ENCODE data around the gene COL6A5.

The COL6A5 gene, protein sequence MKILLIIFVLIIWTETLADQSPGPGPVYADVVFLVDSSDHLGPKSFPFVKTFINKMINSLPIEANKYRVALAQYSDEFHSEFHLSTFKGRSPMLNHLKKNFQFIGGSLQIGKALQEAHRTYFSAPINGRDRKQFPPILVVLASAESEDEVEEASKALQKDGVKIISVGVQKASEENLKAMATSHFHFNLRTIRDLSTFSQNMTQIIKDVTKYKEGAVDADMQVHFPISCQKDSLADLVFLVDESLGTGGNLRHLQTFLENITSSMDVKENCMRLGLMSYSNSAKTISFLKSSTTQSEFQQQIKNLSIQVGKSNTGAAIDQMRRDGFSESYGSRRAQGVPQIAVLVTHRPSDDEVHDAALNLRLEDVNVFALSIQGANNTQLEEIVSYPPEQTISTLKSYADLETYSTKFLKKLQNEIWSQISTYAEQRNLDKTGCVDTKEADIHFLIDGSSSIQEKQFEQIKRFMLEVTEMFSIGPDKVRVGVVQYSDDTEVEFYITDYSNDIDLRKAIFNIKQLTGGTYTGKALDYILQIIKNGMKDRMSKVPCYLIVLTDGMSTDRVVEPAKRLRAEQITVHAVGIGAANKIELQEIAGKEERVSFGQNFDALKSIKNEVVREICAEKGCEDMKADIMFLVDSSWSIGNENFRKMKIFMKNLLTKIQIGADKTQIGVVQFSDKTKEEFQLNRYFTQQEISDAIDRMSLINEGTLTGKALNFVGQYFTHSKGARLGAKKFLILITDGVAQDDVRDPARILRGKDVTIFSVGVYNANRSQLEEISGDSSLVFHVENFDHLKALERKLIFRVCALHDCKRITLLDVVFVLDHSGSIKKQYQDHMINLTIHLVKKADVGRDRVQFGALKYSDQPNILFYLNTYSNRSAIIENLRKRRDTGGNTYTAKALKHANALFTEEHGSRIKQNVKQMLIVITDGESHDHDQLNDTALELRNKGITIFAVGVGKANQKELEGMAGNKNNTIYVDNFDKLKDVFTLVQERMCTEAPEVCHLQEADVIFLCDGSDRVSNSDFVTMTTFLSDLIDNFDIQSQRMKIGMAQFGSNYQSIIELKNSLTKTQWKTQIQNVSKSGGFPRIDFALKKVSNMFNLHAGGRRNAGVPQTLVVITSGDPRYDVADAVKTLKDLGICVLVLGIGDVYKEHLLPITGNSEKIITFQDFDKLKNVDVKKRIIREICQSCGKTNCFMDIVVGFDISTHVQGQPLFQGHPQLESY (N-terminal part only)

DNA sequence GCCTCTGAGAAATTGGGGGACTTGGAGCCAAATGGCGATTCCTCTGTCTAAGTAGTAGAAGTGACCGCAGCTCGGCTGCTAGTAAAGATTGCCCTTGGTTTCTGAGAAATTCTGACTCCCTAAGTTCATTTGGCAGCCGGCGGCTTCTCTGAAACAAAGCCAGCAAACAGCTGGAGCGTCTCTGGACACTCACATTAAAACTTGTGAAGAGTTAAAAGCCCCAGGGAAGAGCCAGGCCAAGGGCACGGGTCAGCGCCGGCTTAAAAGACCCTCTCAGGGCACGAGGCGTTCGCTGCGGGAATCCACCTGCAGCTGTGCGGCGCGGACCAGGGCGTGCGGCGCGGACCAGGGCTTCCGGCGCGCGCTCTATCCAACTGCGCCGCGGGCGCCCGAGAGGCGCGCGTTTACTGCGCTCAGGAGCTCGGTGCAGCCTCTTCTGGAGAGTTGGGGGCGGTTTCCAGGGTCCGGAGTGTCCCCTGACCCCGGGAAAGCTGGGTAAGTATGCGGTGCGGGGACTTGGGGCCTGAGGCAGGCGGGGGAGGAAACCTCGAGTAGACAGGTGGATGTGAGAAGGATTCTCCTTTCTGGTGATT is at the start of gene COL6A5:
COL6A5 (plus strand) TSS at position 186 of the 593 bp plus-strand sequence. CDS start 27,967 bp downstream, outside the sequence.
- H3K27me3 ChIP-seq (ENCODE audit: control insufficient read depth, insufficient read depth, low read length) = no peaks in the 10 kb centered on the region
- no peaks in the 10 kb centered on the region for H3K36me3 ChIP-seq (ENCODE audit: control insufficient read depth, insufficient read depth, low read length)
- no peak within 1 kb of the TSS for H3K4me3 ChIP-seq (ENCODE audit: low read length)
- no peak within 1 kb of the TSS for H3K9ac ChIP-seq (ENCODE audit: low read length)
- H3K4me1 ChIP-seq (ENCODE audit: control insufficient read depth, insufficient read depth, low read length) = no peaks in the 10 kb centered on the region
- H3K27ac ChIP-seq (ENCODE audit: low read depth, low read length) = no peak within 1 kb of the TSS

DNA sequence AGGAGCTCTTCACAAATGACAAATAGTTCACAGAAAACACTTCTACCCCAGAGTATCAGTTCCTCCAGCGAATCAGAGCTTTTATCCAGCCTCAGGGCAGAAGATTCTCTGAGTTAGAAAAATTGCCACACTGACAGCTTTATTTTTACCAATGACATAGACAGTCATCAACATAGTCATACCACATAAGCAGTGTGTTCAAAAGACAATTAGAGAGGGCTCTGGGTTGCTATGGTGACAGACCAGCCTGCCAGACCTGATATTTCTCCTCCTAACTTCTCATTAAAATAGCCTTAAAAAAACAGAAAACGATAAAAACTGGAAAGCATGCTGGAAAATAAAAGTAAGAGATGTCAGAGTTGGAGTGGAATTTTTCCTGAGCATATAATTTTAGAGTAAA is 45.9 kb upstream of the COL6A5 start:
- no peak overlapping the region for H3K27ac ChIP-seq (ENCODE audit: low read depth, low read length)
- no peaks in the 10 kb centered on the region for H3K36me3 ChIP-seq (ENCODE audit: control insufficient read depth, insufficient read depth, low read length)
- H3K9ac ChIP-seq (ENCODE audit: low read length) = no peak overlapping the region
- H3K27me3 ChIP-seq (ENCODE audit: control insufficient read depth, insufficient read depth, low read length) = no peaks in the 10 kb centered on the region
- no peaks in the 10 kb centered on the region for H3K4me1 ChIP-seq (ENCODE audit: control insufficient read depth, insufficient read depth, low read length)
- no peak overlapping the region for H3K4me3 ChIP-seq (ENCODE audit: low read length)

DNA sequence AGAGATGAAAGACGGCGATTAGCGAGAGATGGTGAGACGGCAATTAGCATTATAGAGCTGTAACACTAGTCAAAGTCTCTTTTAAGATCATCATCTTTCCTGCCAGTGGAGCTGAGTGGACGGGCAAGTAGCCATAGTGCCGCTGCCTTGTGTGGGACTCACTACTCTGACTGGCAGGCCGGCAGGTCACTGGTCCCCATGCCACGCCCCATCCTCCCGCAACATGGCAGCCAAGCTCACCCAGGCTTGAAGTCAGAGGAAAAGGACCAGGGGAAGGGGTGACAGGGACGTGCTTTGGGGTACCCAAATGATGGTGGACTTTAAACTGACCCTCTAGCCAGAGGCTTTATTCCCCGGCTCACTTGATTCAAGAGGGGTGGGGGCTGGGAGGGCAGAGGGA is 44.6 kb upstream of the COL6A5 start:
- no peak overlapping the region for H3K4me3 ChIP-seq (ENCODE audit: low read length)
- no peaks in the 10 kb centered on the region for H3K27me3 ChIP-seq (ENCODE audit: control insufficient read depth, insufficient read depth, low read length)
- no peak overlapping the region for H3K27ac ChIP-seq (ENCODE audit: low read depth, low read length)
- H3K36me3 ChIP-seq (ENCODE audit: control insufficient read depth, insufficient read depth, low read length) = no peaks in the 10 kb centered on the region
- no peaks in the 10 kb centered on the region for H3K4me1 ChIP-seq (ENCODE audit: control insufficient read depth, insufficient read depth, low read length)
- no peak overlapping the region for H3K9ac ChIP-seq (ENCODE audit: low read length)

DNA sequence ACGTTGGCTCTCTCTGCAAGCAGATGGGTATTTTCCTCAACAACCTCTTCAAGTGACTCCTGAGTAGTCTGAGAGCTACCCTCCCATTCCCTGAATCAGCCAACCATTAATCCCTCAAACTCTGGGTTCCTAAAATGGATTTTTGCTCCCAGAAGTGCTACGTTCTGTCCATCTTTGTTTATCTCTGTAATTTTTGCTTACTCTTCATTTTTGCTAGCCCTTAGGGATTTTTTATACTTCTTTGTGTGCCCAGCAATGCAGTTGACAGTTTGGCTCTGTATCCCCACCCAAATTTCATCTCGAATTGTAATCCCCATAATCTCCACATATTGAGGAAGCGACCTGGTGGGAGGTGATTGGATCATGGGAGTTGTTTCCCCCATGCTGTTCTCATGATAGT is 35.4 kb upstream of the COL6A5 start:
- Histone ChIP-seq H3K27me3 (ENCODE audit: control insufficient read depth, insufficient read depth, low read length) (no peaks in the 10 kb centered on the region), H3K4me1 (ENCODE audit: control insufficient read depth, insufficient read depth, low read length) (no peaks in the 10 kb centered on the region), H3K4me3 (ENCODE audit: low read length) (no peak overlapping the region), H3K9ac (ENCODE audit: low read length) (no peak overlapping the region), H3K27ac (ENCODE audit: low read depth, low read length) (no peak overlapping the region), H3K36me3 (ENCODE audit: control insufficient read depth, insufficient read depth, low read length) (no peaks in the 10 kb centered on the region)

DNA sequence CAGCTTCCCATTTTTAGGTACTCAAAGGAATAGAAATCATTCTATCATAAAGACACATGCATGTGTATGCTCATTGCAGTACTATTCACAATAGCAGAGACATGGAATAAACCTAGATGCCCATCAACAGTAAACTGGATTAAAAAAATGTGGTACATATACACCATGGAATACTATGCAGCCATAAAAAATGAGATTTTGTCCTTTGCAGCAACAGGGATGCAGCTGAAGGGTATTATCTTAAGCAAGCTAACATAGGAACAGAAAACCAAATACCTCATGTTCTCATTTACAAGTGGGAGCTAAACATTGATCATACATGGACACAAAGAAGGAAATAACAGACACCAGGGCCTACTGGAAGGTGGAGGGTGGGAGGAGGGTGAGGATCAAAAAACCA is 33.1 kb upstream of the COL6A5 start:
- Histone ChIP-seq H3K4me1 (ENCODE audit: control insufficient read depth, insufficient read depth, low read length) (no peaks in the 10 kb centered on the region), H3K36me3 (ENCODE audit: control insufficient read depth, insufficient read depth, low read length) (no peaks in the 10 kb centered on the region), H3K4me3 (ENCODE audit: low read length) (no peak overlapping the region), H3K27me3 (ENCODE audit: control insufficient read depth, insufficient read depth, low read length) (no peaks in the 10 kb centered on the region), H3K27ac (ENCODE audit: low read depth, low read length) (no peak overlapping the region), H3K9ac (ENCODE audit: low read length) (no peak overlapping the region)

DNA sequence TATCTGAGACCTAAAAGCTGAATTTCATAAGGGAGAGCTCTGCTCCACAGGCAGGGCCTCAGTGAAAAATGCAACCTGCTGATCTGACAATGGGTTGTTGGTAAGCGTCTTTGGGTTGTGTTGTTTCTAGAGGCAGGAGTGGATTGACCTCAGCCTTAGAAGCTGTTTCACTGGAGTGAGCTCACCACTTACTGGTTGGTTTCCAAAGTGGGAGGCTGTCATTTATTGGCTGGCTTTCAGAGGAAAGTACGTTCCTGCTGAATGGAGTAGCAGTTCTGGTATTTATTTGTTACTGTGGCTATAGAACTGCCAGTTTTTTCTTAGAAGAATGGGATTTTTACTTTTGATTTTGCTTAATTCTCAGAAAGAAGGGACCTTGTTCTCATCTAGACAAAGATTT is 29.3 kb upstream of the COL6A5 start:
- Histone ChIP-seq H3K9ac (ENCODE audit: low read length) (no peak overlapping the region), H3K4me1 (ENCODE audit: control insufficient read depth, insufficient read depth, low read length) (no peaks in the 10 kb centered on the region), H3K27me3 (ENCODE audit: control insufficient read depth, insufficient read depth, low read length) (no peaks in the 10 kb centered on the region), H3K36me3 (ENCODE audit: control insufficient read depth, insufficient read depth, low read length) (no peaks in the 10 kb centered on the region), H3K27ac (ENCODE audit: low read depth, low read length) (no peak overlapping the region), H3K4me3 (ENCODE audit: low read length) (no peak overlapping the region)

DNA sequence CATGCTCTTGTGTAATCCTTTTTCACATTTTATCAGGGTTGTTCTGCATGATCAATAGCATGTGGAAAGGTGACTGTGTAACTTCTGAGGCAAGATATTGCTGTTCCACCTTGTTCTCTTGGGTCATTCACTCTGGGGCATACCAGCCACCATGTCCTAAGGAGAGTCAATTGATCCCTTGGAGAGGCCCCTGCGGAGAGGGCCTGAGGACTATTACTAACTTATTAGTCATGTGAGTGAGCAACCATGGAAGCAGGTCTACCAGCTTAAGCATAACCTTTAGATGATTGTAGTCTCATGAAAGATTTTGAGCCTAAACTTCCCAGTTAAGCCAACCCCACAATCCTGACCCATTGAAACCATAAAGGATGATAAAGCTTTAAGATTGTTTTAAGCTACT is 22.0 kb upstream of the COL6A5 start:
- no peak overlapping the region for H3K9ac ChIP-seq (ENCODE audit: low read length)
- no peak overlapping the region for H3K4me3 ChIP-seq (ENCODE audit: low read length)
- no peaks in the 10 kb centered on the region for H3K36me3 ChIP-seq (ENCODE audit: control insufficient read depth, insufficient read depth, low read length)
- no peaks in the 10 kb centered on the region for H3K27me3 ChIP-seq (ENCODE audit: control insufficient read depth, insufficient read depth, low read length)
- no peaks in the 10 kb centered on the region for H3K4me1 ChIP-seq (ENCODE audit: control insufficient read depth, insufficient read depth, low read length)
- no peak overlapping the region for H3K27ac ChIP-seq (ENCODE audit: low read depth, low read length)

DNA sequence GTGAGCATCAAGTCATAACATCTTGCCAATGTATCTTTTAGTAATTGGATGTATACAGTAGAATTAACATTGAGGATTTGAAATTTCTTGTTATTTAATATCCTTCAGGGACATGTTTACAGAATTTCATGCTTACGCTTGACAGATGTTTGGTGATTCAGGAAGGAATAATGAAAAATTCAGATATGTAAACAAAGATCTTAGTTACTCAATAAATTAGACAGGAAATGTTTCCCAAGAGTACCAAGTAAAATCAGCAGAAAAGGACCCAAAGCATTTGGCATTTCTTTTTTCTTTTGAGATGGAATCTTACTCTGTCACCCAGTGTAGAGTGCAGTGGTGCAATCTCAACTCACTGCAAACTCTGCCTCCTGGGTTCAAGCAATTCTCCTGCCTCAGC is 4.7 kb upstream of the COL6A5 start:
- no peak overlapping the region for H3K4me3 ChIP-seq (ENCODE audit: low read length)

DNA sequence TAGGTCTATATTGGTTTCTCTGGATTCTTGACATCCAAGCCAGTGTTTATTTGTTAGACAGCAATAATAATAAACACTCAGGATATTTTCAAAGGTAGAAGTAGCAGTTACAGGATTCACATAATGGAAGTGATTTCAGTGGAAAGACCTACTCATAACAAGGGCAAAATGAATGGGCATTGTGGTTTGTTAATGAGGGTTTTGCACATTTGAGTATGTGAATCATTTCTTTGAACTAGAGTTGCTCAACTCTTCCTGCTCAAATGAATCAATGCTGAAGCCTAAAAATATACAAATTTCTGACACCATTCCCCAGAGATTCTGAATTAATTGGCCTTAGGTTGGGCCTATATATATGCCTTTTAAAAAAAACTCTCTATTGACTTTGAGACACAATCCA is 4.1 kb upstream of the COL6A5 start:
- Histone ChIP-seq H3K36me3 (ENCODE audit: control insufficient read depth, insufficient read depth, low read length) (no peaks in the 10 kb centered on the region), H3K9ac (ENCODE audit: low read length) (no peak overlapping the region), H3K4me3 (ENCODE audit: low read length) (no peak overlapping the region), H3K4me1 (ENCODE audit: control insufficient read depth, insufficient read depth, low read length) (no peaks in the 10 kb centered on the region), H3K27me3 (ENCODE audit: control insufficient read depth, insufficient read depth, low read length) (no peaks in the 10 kb centered on the region), H3K27ac (ENCODE audit: low read depth, low read length) (no peak overlapping the region)

More for the DNA sequence above, 4.7 kb upstream of the COL6A5 start:
- Histone ChIP-seq H3K36me3 (ENCODE audit: control insufficient read depth, insufficient read depth, low read length) (no peaks in the 10 kb centered on the region), H3K9ac (ENCODE audit: low read length) (no peak overlapping the region), H3K27me3 (ENCODE audit: control insufficient read depth, insufficient read depth, low read length) (no peaks in the 10 kb centered on the region), H3K4me1 (ENCODE audit: control insufficient read depth, insufficient read depth, low read length) (no peaks in the 10 kb centered on the region), H3K27ac (ENCODE audit: low read depth, low read length) (no peak overlapping the region)

DNA sequence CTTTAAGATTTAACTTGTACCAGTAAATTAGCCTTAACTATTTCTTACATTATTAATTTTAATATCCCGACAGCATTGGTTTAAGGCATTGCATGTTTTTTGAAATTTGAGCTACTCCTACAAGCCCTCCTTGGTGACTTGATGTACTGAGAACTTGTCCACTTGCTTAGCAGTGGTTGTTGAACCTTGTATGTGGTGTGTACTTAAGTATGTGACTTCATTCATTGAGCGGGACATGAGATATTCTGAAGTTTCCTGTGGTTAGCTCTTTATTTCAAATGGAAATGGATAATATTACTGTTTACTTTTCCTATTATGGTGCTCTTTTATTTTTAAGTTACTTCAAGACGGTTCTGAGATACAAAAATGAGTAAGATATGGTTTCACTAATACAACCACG is 3.6 kb upstream of the COL6A5 start:
- H3K27ac ChIP-seq (ENCODE audit: low read depth, low read length) = no peak overlapping the region
- H3K27me3 ChIP-seq (ENCODE audit: control insufficient read depth, insufficient read depth, low read length) = no peaks in the 10 kb centered on the region
- no peak overlapping the region for H3K9ac ChIP-seq (ENCODE audit: low read length)
- H3K4me1 ChIP-seq (ENCODE audit: control insufficient read depth, insufficient read depth, low read length) = no peaks in the 10 kb centered on the region
- H3K36me3 ChIP-seq (ENCODE audit: control insufficient read depth, insufficient read depth, low read length) = no peaks in the 10 kb centered on the region
- H3K4me3 ChIP-seq (ENCODE audit: low read length) = no peak overlapping the region

DNA sequence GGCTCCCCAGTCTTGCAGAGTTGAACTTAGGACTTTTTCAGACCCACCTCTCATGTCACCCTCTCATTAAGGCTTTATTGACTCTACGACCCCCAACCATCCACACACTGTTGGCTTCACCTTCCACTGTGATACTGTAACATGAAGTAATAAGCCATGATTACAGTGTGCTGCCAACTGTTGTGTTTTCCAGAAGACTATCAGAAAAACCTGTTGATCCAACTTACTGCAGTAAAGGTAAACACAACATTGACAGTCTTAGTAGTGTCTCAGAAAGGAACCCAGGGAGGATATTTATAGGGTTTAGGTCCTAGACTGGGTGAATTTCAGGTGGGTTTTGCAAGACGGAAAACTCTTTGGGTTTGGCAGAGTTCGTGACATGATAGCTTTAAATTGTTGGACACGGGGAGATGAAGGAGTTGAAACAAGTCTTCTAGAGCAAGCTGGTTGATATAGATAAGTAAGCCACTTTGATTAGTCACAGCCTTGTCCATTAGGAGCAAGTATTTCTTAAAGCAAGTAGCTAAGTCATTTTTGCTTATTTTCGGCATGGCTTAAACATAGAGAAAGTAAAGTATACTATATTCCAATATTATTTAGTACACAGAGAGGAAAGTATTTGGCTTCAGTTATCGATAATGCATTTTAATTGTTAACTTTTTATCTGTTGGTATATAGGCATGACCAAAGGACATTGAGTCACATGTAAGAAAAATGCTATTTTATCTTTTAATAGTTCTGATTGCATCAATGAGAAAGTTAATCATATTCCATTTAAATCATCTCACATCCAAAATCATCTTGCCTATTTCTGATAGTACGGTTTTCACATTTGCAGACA is 2.4 kb upstream of the COL6A5 start:
- no peaks in the 10 kb centered on the region for H3K36me3 ChIP-seq (ENCODE audit: control insufficient read depth, insufficient read depth, low read length)
- no peak overlapping the region for H3K9ac ChIP-seq (ENCODE audit: low read length)
- no peaks in the 10 kb centered on the region for H3K27me3 ChIP-seq (ENCODE audit: control insufficient read depth, insufficient read depth, low read length)
- H3K4me1 ChIP-seq (ENCODE audit: control insufficient read depth, insufficient read depth, low read length) = no peaks in the 10 kb centered on the region
- H3K27ac ChIP-seq (ENCODE audit: low read depth, low read length) = no peak overlapping the region
- H3K4me3 ChIP-seq (ENCODE audit: low read length) = no peak overlapping the region
